MV-4-11 (cell line): ENCODE measurements around the gene AUTS2.
"Not testable (repeated sequence)": the region's sequence is repeated elsewhere in the genome, so short reads cannot be mapped to it uniquely, and the experiment has no call there.

Experiments
- DNase-seq: peaks from one replicate; lab custom pipeline; 2025; lab: John Stamatoyannopoulos, UW

The AUTS2 gene

DNA sequence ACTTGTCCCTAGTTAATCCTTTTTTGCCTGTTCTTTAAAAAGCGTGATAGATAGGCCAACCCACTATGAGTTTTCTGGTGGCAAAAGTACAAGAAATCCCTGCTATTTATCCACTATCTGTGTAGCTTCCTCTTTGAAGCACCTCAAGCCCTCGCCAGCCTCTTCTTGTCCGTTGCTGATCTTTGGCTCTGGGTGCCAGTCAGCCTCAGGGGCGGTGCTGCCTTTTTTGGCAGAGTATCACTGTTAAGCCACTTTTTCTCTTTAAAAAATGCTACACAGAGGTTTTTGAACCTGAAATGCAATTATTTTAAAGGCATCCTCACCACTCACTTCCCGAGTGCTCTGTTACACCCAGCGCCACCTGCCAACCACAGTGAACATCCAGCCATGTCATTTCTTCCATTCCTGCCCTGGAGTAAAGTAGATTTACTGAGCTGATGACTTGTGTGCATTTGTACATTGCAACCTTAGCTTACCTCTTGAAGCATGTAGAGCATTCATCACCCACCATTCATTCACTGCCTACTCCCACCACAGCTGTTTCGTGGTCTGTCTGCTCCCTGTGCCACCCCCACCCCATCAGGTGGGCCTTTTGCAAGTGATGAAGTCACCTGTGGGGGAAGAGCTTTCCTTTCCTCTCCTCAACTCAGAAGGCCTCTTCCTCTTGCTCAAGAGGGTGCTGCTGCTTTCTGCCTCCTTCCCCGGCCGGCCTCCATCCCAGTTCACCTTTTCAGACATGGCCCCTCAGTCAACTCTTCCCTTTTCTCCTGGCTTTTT is 1119.5 kb downstream of the AUTS2 start:
- no peak for DNase-seq

DNA sequence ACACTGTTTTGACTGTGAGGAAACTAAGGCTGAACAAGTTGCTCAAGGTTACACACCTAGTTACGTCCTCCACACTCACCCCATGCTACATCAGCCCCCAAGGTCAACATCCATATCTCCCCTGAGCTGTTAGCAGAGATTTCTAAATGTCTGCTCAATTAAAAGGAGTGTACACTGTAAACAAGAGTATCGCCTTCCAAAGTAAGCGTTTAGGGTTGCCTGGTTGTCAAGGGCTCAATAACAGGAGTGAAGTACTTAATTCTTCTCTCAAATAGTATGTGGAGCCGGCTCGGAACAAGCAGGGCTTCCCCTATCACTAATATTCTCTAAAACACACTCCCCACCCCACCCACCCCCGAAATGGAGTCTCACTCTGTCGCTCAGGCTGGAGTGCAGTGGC is 1120.8 kb downstream of the AUTS2 start:
- DNase-seq: no peak

DNA sequence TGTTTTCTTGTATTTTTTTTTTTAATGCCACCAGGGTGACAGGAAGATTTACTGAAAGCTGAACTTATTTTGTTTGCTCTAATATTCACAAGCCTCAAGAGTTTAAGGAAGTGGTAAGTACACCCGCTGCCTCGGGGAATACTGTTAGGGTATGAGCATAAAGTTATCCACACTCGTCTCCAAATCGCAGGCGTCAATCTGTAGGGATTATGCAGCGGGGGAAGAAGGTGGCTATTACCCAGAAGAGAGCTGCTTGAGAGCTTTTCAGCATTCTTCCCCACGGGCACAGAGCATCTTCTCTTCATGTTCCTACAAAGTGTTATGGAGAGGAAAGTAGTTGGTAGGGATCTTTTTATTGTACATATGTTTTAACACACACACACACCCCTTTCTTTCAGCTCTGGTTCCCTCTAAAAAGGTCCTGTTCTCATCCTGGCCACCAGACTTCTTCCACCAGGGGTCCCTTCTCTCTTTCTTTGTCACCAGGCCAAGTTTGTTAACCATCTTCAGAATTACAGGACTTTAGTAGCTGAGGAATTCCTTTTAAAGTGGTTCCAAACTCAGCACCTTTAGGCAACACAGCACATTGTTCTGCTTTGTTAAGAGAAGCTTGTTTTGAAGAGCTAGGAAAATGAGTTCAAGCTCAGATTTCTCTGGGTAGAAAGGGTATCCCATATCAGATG is 1122.1 kb downstream of the AUTS2 start:
- DNase-seq: peak; percentile 7

DNA sequence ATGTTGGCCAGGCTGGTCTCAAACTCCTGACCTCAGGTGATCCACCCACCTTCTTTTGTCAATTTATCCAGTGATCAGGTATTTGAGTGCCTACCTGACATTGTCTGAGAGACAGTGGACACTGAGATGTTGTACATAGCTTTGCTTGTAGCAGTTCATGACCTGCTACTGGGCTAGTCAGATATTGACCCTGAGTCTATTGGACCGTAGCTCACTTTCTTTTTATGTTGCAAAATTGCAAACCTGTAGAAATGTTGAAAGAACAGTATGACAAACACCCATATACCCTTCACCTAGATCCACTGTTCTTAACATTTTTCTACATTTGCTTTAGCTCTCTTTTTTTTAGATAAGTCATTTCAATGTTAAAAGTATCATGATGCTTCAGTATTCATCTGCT is 1123.2 kb downstream of the AUTS2 start:
- DNase-seq: no peak

DNA sequence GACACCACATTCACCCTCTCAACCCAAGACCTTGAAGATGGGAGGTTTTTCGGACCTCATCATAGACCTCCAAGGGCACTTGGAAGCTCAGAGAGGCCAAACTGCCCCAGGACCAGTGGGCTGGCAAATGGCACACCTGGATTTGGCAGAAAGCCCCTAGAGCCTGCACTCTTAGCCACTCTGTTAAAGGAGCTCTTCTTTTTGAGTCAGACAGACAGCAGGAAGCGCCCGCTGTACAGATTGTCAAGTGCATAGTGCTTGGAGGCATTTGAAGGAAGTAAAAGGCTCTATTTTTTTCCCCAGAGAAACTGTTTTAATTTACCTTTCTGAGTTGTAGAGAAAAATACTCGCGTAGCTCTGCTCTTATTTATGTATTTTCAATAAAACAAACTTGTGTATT is 1125.1 kb downstream of the AUTS2 start:
- no peak for DNase-seq

DNA sequence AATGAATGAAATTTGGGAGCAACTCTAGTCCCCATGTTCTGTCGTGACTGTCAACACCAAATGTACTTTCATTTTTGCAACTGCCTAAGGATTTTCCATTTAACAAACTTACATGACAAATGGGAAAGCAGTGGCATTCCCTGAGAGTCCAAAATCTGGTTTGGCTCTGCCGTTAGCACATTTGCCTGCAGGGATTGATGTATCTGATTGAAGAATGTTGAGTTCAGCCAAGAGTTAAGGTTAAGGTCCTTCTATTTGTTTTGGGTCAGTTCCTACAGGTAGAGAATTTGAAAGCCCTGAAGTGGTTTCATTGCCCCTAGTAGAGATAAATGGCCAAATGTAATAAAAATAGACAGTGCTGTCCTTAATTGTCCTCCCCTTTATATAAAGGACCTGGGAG is 1127.2 kb downstream of the AUTS2 start:
- no peak for DNase-seq

DNA sequence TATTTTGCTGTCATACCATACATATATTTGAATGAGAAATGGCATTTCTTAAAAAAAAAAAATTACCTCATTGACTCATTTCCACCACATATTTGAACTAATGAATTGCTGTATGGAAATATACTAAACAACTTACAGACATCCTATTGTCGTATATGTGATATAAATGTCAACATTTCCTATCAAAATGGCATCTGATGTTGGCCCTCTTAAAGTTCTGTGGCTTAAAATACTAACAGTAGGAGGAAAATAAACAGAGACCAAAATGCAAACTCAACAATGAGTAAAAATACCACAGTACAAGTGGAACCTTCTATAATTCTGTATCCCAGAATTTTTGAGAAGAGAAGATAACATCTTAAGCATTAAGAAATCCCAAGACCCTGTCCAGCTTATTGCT is 1128.0 kb downstream of the AUTS2 start:
- DNase-seq: no peak

DNA sequence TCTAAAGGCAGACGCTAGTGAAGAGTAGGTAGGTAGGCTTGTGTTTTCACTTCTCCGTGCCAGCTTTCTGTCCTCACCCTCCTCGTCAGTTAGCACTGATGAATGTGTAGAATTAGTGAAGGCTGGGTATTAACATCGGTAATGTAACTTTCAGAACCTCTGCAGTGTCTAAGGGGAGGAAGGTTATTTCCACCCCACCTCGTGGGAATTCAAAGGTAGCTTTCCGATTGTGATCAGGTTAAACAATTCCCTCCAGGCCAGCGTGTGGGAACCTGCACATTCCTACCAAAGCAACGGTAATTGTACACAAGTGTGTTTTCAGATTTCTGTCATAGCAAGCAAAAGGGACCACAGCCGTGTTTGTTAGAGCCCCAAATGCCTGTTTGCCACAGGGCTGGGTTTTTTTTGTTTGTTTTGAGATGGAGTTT is 1128.7 kb downstream of the AUTS2 start:
- DNase-seq: no peak

DNA sequence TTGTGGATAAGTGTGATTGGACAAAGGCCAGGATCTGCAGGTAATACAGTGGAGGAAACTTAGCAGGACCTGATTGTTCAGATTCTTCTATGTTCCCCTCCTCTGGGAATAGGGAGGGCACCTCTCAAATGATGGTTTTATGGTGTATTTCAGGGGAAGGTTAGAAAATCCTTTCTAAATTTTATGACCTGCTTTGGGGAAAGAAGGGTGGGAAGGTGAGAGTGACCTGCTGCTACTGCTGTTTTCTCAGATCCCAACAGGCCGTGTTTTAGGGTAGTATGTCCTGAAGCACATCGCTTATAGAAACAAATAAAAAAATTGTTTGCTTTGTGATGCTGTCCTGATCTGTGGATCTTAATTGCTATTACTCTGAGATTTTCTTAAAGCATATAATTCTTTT is 1129.6 kb downstream of the AUTS2 start:
- no peak for DNase-seq

DNA sequence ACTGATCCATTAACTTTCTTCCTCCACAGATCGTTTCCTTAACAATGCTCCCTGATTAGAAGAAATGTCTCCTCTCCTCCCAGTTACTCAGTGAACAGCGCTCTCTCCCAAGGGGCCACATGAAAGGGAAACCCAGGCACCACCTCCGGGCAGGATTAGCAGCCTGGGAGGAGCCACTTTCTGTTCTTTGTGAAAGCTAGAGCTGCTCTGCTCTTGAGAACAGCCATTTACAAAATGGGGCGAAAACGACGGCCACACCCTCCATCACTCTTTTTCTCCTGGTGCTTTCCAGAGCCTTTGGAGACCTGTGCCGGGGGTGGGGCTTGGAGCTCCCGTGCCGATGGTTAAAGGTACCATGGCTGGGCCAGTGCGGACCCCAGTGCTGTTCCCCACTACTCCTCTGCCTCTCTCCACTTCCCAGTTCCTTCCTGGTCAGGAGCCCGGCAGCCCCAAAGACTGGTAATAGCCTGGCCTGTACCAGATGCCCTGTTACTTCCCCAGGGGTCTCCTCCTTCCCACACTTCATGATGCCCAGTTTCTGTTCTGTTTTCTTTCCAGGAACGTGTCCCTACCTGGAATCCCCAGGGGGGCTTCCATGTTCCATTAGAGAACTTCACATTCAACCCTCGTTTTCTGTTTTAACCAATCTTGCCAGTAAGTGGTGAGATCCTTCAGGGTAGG is 1130.7 kb downstream of the AUTS2 start:
- DNase-seq: no peak

DNA sequence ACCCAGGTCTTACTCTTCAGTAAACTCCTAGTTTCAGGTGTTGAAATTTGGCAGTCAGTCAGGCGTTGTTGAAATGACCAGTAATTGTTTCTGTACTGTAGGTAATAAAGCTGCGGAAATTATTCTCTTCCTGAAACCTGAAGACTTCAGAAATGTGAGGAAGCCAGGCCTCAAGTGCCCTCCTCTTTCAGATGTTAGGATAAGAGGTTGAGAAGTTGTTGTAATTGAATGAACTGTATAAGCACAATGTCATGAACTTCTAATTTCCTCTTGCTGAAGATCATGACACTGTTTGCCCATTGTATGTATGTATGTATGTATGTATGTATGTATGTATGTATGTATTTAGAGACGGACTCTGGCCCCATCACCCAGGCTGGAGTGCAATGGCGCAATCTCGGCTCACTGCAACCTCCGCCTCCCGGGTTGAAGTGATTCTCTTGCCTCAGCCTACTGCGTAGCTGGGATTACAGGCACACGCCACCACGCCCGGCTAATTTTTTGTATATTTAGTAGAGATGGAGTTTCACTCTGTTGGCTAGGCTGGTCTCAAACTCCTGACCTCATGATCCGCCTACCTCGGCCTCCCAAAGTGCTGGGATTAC is 1131.4 kb downstream of the AUTS2 start:
- not testable (repeated sequence) for DNase-seq

DNA sequence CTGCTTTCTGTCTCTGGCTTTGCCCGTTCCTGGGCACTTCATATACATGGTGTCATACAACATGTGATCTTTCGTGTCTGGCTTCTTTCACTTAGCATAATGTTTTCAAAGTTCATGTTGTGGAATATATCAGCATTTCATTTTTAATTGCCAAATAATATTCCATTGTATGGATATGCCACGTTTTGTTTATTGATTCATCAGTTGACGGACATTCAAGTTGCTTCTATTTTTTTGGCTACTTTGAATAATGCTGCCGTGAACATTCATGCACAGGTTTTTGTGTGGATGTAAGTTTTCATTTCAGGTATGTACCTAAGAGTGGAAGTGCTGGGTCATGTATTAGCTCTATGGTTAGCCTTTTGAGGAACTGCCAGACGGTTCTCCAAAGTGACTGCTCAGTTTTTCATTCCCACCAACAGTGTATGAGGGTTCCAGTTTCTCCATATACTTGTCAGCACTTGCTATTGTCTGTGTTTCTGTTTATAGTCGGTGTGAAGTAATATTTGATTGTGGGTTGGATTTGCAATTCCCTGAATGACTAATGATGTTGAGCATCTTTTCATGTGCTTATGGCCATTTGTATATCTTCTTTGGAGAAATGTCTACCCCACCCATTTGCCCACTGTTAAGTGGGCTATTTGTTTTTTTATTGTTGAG is 1132.3 kb downstream of the AUTS2 start:
- DNase-seq: no peak

DNA sequence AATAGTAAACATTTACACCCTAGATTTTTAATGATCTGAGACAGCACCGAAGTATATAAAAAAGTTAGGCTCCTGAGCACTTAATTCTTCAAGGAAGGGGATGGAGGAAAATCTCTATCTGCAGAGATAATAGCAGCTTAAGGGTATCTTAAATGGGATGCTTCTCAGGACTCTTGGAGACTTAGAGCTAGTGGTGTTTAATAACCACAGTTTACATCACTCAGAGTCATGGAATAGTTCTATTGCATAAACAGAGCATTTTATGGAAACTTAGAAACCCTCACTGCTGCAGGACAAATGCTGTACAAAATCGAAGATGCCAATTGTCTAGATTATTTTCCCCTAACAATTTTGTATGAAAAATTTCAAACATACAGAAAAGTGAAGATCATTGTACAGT is 1134.8 kb downstream of the AUTS2 start:
- no peak for DNase-seq

DNA sequence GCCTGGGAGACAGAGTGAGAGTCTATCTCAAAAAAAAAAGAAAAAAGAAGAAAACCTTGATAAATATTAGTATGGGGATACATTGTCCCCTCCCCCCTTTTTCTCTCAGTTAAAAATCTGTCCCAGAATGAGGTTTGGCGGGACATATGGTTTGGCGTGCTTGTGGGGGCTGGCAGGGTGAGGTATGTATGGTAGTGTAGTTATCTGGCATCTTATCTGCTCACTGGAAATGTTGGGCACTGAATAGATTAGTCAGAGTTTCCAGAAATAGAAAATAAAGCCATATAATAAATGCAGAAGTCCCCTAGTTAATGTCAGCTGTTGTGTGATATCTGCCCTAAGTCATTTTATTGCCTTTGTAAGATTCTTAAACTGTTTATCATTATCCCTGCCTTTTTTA is 1136.1 kb downstream of the AUTS2 start:
- no peak for DNase-seq

DNA sequence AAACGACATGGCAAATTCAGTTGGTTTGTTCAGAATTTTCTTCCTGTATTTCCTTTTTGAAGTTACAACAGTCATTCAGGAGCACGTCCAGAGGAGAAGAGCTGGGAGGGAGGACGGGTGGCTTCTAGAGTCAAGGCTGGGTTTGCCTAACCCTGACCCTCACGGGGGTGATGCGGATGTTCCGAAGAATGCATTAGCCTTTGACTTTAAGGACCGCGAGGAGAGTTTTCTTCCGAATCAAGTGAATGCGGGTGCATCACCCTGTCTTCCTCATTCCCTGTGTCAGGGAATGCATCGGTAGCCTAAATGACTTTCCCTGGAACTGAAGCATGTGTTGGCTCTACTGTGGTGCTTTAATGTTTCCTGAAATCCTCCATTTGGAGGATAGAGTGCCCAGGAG is 1137.0 kb downstream of the AUTS2 start:
- DNase-seq: no peak

DNA sequence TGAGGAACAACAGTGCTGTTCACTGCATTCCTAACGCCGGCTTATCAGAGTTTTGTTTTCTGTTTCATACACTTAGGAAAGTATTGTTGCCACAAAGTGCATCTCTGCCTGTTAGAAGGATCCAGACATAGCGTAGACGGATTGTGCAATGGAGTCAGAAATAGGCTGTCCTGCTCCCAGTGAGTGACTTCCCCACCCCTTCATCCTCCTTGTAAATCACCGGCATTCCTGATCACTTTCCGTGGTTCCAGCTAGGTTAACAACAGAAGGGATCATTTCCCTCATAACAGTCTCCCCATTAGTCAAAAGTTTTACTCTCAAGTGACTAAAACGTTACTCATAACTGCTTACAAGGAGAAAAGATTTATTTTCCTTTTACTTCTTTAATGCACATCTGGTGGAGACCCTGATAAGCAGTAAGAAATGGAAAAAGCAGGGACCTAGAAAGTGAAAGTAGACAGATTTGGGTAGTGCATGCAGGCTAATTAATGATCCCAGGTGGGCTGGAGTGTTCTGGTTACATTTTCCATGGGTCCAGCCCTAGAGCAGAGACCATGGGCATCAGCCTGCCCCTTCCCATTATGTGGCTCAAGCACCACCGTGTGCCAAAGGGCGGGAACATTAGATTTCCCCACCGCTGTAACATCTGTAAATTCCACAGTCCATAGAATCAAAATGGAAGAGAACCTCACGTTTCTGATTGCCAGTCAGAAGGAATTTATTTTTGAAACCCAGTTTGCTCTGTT is 1138.6 kb downstream of the AUTS2 start:
- peak; percentile 14 for DNase-seq

DNA sequence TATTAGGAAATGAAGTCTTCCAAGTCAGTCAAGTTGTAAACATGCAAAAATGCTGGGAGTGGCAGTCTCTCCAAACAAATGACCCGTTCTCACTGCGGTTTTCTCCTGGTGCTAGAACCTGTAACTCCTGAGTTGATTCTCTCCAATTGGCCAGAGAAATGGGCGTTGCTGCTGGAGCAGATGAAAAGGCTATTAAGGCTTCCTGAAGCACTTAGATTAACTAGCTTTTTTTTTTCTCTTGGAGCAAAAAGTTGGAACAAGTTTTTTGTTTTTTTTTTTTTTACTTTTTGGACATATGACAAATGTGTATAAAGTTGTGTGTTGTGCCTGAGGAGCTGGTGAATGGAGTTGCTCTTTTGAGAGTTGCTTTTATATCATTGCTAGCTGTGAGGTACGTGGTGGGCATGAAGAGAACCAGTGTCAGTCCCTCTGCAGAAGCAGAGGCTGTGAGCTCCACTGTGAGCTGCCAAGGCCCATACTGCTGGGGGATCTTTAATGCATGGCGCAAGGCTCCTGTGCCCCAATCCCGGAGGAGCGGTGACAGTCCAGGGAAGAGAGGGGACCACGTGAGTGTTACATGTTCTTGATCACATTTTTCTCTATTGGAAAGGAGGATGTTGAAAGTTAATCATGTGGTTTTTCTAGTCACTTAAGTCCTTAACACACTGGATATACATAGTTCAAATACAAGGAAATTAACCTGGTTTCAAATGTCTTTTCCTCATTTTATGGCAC is 1140.0 kb downstream of the AUTS2 start:
- peak; percentile 34 for DNase-seq

DNA sequence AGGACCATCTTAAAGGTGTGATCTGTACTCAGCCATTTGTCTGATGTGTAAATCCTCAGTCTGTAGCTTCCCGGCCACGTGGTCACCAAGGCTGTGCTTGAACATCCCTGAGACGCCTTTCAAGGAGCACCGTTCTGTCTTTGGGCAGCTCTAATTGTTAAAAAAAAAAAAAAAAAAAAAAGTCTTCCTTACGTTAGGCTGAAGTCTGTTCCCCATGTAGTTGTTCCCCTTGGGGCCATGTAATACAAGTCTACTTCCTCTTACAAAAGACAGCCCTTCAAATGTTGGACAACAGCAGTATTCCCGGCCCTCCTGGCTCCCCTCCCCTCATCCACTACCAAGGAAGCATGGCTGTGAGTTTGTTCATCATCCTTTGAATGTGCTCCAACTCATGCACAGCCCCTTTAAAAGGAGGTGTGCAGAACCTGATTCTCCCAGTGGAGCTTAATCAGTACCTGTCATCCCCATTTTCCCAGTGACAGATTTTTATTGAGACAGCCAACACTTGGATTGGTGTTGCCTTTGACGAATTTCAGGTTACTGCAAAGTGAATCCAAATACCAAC is 1141.5 kb downstream of the AUTS2 start:
- peak; percentile 16 for DNase-seq

DNA sequence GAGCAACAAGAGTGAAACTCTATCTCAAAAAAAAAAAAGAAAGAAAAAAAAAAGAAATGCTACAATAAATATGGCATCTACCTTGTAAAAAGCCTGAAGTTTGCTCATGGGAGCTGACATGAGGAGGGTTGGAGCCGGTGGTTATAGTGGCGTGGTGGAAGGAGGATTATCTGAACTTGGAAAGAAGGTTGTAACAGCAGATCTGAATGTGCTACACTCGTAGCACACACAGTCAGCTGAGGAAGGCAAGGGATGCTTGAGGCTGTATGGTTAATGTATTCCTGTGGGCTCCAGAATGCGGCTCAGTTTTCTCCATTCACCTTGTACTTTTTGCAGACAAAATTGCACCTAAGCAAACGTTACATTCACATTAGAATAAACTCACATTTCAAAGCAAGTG is 1143.4 kb downstream of the AUTS2 start:
- no peak for DNase-seq

DNA sequence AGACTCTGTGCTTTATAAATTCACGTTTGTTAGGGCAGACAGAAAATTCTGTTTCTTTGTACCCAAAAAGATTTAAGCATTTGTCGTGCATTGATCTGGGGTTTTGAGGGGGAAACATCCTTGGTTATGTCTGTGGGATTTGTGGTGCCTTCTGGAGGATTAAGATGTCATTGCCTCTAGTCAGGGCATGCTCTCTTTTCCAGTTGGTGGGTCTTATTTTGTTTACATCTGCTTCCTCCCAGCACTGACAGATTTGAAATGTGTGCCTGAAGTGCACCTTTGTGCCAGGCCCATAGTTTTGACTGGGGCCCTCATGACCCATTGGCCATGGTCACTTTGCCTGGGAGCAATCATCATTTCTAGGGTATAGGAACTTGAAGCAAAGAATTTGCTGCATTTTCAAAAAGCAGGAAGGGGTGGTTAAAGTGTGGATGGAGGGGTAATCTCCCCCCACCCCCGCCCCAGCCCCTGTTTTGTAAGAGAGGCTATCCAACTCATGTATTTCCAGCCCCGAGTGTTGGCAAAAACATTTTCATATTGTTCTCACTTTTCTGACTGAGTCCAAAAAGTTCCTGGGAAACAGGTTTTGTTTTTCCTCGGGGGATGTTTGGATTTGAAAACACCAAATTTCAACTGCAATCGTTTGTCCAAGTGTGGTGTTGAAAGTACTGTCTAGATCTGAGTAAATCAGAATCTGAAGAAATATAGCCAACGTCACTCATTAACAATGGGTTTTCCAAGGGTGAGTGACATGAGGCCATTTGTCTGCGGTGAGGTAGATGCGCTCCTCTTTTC is 1145.5 kb downstream of the AUTS2 start:
- no peak for DNase-seq
